Measurements from ENCODE around the gene TNIK. TPM values are rescaled to one million over a fixed set of nuclear protein-coding genes. Genes with fewer than 3 reads are reported as not detected.

Gene TNIK
- total and polyA plus RNA-seq, 10 of the 15 experiments (the other 5 are each of a cell fraction or from before 2014, with no cell fraction given) = 13.9 to 74.3 (median 48.2) TPM

DNA sequence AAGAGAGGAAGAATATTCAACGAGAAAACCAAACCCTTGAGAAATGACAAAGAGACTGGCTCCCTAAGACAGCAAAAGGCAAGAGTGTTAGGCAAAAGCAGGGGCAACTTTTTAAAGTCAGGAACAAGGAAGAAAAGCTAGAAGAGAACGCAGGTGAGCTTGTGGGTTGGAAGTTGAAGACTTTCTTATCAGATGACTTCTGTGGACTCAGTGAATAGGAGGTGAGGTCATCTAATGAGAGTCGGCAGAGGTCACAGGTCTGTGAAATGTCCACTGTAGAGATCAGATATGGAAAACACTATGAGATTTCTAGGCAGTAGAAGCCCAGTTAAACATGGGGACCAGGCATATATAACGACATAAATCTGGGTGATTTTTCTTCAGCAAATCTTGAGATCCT lies 27.2 kb upstream of the TNIK start (continued):
- TF ChIP-seq, protein P1, sequence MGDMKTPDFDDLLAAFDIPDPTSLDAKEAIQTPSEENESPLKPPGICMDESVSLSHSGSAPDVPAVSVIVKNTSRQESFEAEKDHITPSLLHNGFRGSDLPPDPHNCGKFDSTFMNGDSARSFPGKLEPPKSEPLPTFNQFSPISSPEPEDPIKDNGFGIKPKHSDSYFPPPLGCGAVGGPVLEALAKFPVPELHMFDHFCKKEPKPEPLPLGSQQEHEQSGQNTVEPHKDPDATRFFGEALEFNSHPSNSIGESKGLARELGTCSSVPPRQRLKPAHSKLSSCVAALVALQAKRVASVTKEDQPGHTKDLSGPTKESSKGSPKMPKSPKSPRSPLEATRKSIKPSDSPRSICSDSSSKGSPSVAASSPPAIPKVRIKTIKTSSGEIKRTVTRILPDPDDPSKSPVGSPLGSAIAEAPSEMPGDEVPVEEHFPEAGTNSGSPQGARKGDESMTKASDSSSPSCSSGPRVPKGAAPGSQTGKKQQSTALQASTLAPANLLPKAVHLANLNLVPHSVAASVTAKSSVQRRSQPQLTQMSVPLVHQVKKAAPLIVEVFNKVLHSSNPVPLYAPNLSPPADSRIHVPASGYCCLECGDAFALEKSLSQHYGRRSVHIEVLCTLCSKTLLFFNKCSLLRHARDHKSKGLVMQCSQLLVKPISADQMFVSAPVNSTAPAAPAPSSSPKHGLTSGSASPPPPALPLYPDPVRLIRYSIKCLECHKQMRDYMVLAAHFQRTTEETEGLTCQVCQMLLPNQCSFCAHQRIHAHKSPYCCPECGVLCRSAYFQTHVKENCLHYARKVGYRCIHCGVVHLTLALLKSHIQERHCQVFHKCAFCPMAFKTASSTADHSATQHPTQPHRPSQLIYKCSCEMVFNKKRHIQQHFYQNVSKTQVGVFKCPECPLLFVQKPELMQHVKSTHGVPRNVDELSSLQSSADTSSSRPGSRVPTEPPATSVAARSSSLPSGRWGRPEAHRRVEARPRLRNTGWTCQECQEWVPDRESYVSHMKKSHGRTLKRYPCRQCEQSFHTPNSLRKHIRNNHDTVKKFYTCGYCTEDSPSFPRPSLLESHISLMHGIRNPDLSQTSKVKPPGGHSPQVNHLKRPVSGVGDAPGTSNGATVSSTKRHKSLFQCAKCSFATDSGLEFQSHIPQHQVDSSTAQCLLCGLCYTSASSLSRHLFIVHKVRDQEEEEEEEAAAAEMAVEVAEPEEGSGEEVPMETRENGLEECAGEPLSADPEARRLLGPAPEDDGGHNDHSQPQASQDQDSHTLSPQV (IDR thresholded peaks at IDR 0.05) = no peak
- TF ChIP-seq, protein P2, sequence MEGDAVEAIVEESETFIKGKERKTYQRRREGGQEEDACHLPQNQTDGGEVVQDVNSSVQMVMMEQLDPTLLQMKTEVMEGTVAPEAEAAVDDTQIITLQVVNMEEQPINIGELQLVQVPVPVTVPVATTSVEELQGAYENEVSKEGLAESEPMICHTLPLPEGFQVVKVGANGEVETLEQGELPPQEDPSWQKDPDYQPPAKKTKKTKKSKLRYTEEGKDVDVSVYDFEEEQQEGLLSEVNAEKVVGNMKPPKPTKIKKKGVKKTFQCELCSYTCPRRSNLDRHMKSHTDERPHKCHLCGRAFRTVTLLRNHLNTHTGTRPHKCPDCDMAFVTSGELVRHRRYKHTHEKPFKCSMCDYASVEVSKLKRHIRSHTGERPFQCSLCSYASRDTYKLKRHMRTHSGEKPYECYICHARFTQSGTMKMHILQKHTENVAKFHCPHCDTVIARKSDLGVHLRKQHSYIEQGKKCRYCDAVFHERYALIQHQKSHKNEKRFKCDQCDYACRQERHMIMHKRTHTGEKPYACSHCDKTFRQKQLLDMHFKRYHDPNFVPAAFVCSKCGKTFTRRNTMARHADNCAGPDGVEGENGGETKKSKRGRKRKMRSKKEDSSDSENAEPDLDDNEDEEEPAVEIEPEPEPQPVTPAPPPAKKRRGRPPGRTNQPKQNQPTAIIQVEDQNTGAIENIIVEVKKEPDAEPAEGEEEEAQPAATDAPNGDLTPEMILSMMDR (IDR thresholded peaks at IDR 0.05 in 2 of 3, conservative IDR thresholded peaks at IDR 0.05 in 1 of 3; ENCODE audit: control insufficient read depth in 2 of 3, extremely low read depth in 1 of 3, insufficient read depth in 1 of 3, low read depth in 3 of 3, low read length in 3 of 3) = no peak
- no peak for TF ChIP-seq FOXK2 (IDR thresholded peaks at IDR 0.05)
- TF ChIP-seq RAD21 (IDR thresholded peaks at IDR 0.05; ENCODE audit: insufficient read depth, low read depth, low read length) = no peak
- no peak for TF ChIP-seq RUNX3 (IDR thresholded peaks at IDR 0.05; ENCODE audit: low read length)
- TF ChIP-seq SIX5 (IDR thresholded peaks at IDR 0.05; ENCODE audit: low read depth, low read length, severe bottlenecking) = no peak
- TF ChIP-seq CREB1 (IDR thresholded peaks at IDR 0.05; ENCODE audit: low read depth) = no peak

Data from GM12878 (cell line).